DMS79 (cell line): ENCODE measurements around the gene KCNQ1.

Experiments used
- DNase-seq: peaks from one replicate; lab custom pipeline; 2025; lab: John Stamatoyannopoulos, UW

Gene KCNQ1

GRCh38 chr11:2664791-2665525, 220.2 kb downstream of the KCNQ1 start:
- DNase-seq: no peak

- DNase-seq: no peak
These were observed 221.0 kb downstream of the KCNQ1 start for GRCh38 chr11:2665526-2666400.

GRCh38 chr11:2666401-2666741, 221.6 kb downstream of the KCNQ1 start:
- no peak for DNase-seq

GRCh38 chr11:2666828-2667570, 222.2 kb downstream of the KCNQ1 start:
- no peak for DNase-seq

GRCh38 chr11:2667940-2668339, 223.1 kb downstream of the KCNQ1 start:
- no peak for DNase-seq

GRCh38 chr11:2668876-2669275, 224.1 kb downstream of the KCNQ1 start:
- DNase-seq: no peak

- DNase-seq: no peak
These were observed 225.0 kb downstream of the KCNQ1 start for GRCh38 chr11:2669634-2670469.

GRCh38 chr11:2670541-2671100, 225.8 kb downstream of the KCNQ1 start:
- no peak for DNase-seq

GRCh38 chr11:2671748-2672147, 226.9 kb downstream of the KCNQ1 start:
- no peak for DNase-seq

- DNase-seq: no peak
These were observed 227.9 kb downstream of the KCNQ1 start for GRCh38 chr11:2672553-2673249.

GRCh38 chr11:2673250-2673610, 228.4 kb downstream of the KCNQ1 start:
- DNase-seq: no peak

- DNase-seq: no peak
These were observed 229.2 kb downstream of the KCNQ1 start for GRCh38 chr11:2673871-2674471.

- no peak for DNase-seq
These were observed 229.9 kb downstream of the KCNQ1 start for GRCh38 chr11:2674658-2675131.

- DNase-seq: no peak
These were observed 230.7 kb downstream of the KCNQ1 start for GRCh38 chr11:2675540-2675939.

- DNase-seq: no peak
These were observed 232.3 kb downstream of the KCNQ1 start for GRCh38 chr11:2677127-2677526.

GRCh38 chr11:2678396-2678795, 233.6 kb downstream of the KCNQ1 start:
- no peak for DNase-seq

GRCh38 chr11:2679011-2679676, 234.3 kb downstream of the KCNQ1 start:
- DNase-seq: no peak

GRCh38 chr11:2681408-2682145, 236.8 kb downstream of the KCNQ1 start:
- no peak for DNase-seq

GRCh38 chr11:2683806-2684205, 239.0 kb downstream of the KCNQ1 start:
- no peak for DNase-seq
